Liver (tissue), 9 donors: ENCODE measurements around the gene HPCAL1. TPM values are rescaled to one million over a fixed set of nuclear protein-coding genes. Genes with fewer than 3 reads are reported as not detected.

Source experiments
- DNase-seq: peaks from one replicate; pipeline ENCODE4 v3.0.0-alpha.2; 2017; ENCODE audit warnings: low spot score
- H3K27ac ChIP-seq, 2 donors: one replicate each; pipeline ENCODE4 v1.7.0; 2013; ENCODE audit warnings: inconsistent platforms in 2 of 2, low read length in 2 of 2, control low read depth in 1 of 2, low read depth in 1 of 2, mild to moderate bottlenecking in 1 of 2
- H3K27me3 ChIP-seq, 4 donors: one replicate each; pipeline versions ENCODE4 v1.6.1 to v1.7.0; 2013; ENCODE audit warnings: low read length in 3 of 4, inconsistent platforms in 1 of 4, mild to moderate bottlenecking in 1 of 4, moderate library complexity in 1 of 4; ENCODE audit not compliant: control insufficient read depth in 4 of 4, insufficient read depth in 4 of 4
- H3K36me3 ChIP-seq, 4 donors: one replicate each; pipeline versions ENCODE4 v1.6.1 to v1.7.0; 2013; ENCODE audit warnings: low read length in 3 of 4, mild to moderate bottlenecking in 3 of 4, low read depth in 1 of 4, moderate library complexity in 1 of 4; ENCODE audit not compliant: control insufficient read depth in 4 of 4, insufficient read depth in 3 of 4
- H3K4me1 ChIP-seq, 4 donors: one replicate each; pipeline versions ENCODE4 v1.6.1 to v1.7.0; 2013; ENCODE audit warnings: low read length in 3 of 4, mild to moderate bottlenecking in 3 of 4, moderate library complexity in 1 of 4; ENCODE audit not compliant: control insufficient read depth in 4 of 4, insufficient read depth in 4 of 4
- H3K4me3 ChIP-seq, 3 donors: one replicate each; pipeline versions ENCODE4 v1.6.1 to v1.7.0; 2013; ENCODE audit warnings: low read length in 3 of 3, control low read depth in 1 of 3, low read depth in 1 of 3, mild to moderate bottlenecking in 1 of 3
- H3K9ac ChIP-seq, 2 donors: one replicate each; pipeline ENCODE4 v1.7.0; 2013; ENCODE audit warnings: low read length in 2 of 2, mild to moderate bottlenecking in 2 of 2, moderate library complexity in 2 of 2, control low read depth in 1 of 2, low read depth in 1 of 2
- H3K9me3 ChIP-seq, 4 donors: one replicate each; pipeline versions ENCODE4 v1.6.1 to v1.7.0; 2013; ENCODE audit warnings: low read length in 3 of 4; ENCODE audit not compliant: control insufficient read depth in 4 of 4
- EGR1 ChIP-seq, 2 donors: IDR thresholded peaks; 2 replicates each; pipeline ENCODE4 v1.6.1; 2016 to 2018; ENCODE audit warnings: antibody characterized with exemption in 2 of 2, low read depth in 2 of 2
- FOXA1 ChIP-seq: IDR thresholded peaks from 2 replicates; pipeline ENCODE4 v1.6.1; 2016; ENCODE audit warnings: antibody characterized with exemption
- FOXA2 ChIP-seq: IDR thresholded peaks from 2 replicates; pipeline ENCODE4 v1.6.1; 2016; ENCODE audit warnings: antibody characterized with exemption
- GABPA ChIP-seq, 2 donors: IDR thresholded peaks in 1 of 2; conservative IDR thresholded peaks in 1 of 2; 2 replicates each; pipeline ENCODE4 v1.6.1; 2016; ENCODE audit warnings: antibody characterized with exemption in 2 of 2, mild to moderate bottlenecking in 1 of 2, moderate library complexity in 1 of 2
- HNF4A ChIP-seq, 2 donors: conservative IDR thresholded peaks; 2 replicates each; pipeline ENCODE4 v1.6.1; 2016; ENCODE audit warnings: antibody characterized with exemption in 2 of 2, mild to moderate bottlenecking in 2 of 2
- HNF4G ChIP-seq: IDR thresholded peaks from 2 replicates; pipeline ENCODE4 v1.6.1; 2016; ENCODE audit warnings: antibody characterized with exemption
- JUND ChIP-seq, 2 donors: IDR thresholded peaks; 2 replicates each; pipeline ENCODE4 v1.6.1; 2016; ENCODE audit warnings: antibody characterized with exemption in 2 of 2
- NR2F2 ChIP-seq: IDR thresholded peaks from 2 replicates; pipeline ENCODE4 v1.6.1; 2016; ENCODE audit warnings: antibody characterized with exemption
- RAD21 ChIP-seq, 2 donors: IDR thresholded peaks; 2 replicates each; pipeline ENCODE4 v1.6.1; 2016; ENCODE audit warnings: antibody characterized with exemption in 2 of 2, mild to moderate bottlenecking in 2 of 2
- RXRA ChIP-seq, 2 donors: IDR thresholded peaks; 2 replicates each; pipeline ENCODE4 v1.6.1; 2017 to 2018; ENCODE audit warnings: antibody characterized with exemption in 2 of 2, mild to moderate bottlenecking in 1 of 2
- SP1 ChIP-seq: IDR thresholded peaks from 2 replicates; pipeline ENCODE4 v1.6.1; 2018; ENCODE audit warnings: antibody characterized with exemption, mild to moderate bottlenecking
- TAF1 ChIP-seq: conservative IDR thresholded peaks from 2 replicates; pipeline ENCODE4 v1.6.1; 2016; ENCODE audit warnings: antibody characterized with exemption, mild to moderate bottlenecking
- YY1 ChIP-seq: IDR thresholded peaks from 2 replicates; pipeline ENCODE4 v1.6.1; 2016; ENCODE audit warnings: antibody characterized with exemption, mild to moderate bottlenecking
- WGBS: extraction: QIAGEN DNeasy Blood & Tissue Kit; methylation state at CpG from one replicate; pipeline ENCODE4 v1.1.7; 2013; 5-methylcytosine and 5-hydroxymethylcytosine counted together
- polyA plus RNA-seq, 2 donors: library from polyadenylated mRNA; stranded (reverse) in 1 of 2; unstranded in 1 of 2; fragments of 200-250 nt in 1 of 2; fragments of >200 nt in 1 of 2; fragmentation: Nextera tagmentation in 1 of 2; extraction: Ambion mirVana in 1 of 2; gene quantifications; one replicate each; pipeline versions ENCODE4 v1.2.1 to v1.2.3, GENCODE V29; 2013 to 2015
- total RNA-seq, 2 donors: library from RNA; depleted of rRNA; stranded (reverse); fragments of >200 nt; gene quantifications; one replicate each; pipeline ENCODE4 v1.2.3, GENCODE V29; 2014
- TF ChIP-seq, protein P1 (sequence below): fragments of 150-350 bp; IDR thresholded peaks from 2 replicates; pipeline ENCODE4 v1.5.1; 2017; ENCODE audit warnings: improper control_type of control experiment, low read depth, low read length; ENCODE audit not compliant: missing input control
- TF ChIP-seq, protein P2 (sequence below): IDR thresholded peaks from 2 replicates; pipeline ENCODE4 v1.6.1; 2016; ENCODE audit warnings: antibody characterized with exemption
- TF ChIP-seq, protein P3 (sequence below): IDR thresholded peaks from 2 replicates; pipeline ENCODE4 v1.6.1; 2016; ENCODE audit warnings: antibody characterized with exemption, mild to moderate bottlenecking
- TF ChIP-seq, protein P4 (sequence below): IDR thresholded peaks from 2 replicates; pipeline ENCODE4 v1.6.1; 2016; ENCODE audit warnings: antibody characterized with exemption
- TF ChIP-seq, protein P5 (sequence below): IDR thresholded peaks from 2 replicates; pipeline ENCODE4 v1.6.1; 2016; ENCODE audit warnings: antibody characterized with exemption
- donor health status: healthy.
- donor health status: healthy.
- donor health status: healthy.
- donor health status: healthy.
- donor health status: healthy.

Gene HPCAL1
- total and polyA plus RNA-seq, 4 donors, result 17.3 to 27.9 (median 22.9) TPM

DNA sequence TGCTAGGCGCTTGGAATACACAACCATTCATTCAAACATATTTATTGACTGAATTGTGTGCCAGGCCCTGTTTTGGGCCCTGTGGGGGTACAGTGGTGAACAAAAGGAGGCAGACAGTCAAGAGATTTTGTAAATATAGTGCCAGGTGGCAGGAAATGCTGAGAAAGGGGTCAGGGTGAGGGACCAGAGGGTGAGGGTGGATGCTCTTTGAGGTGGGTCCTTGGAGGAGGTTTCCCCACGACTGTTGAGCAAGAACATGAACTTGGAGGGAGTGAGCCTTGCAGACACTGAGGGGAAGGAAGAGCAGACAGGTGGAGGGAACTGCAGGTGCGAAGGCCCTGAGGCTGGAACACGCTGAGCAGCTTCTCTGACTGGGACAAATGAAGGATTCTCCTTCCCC is 104.7 kb downstream of the HPCAL1 start:
- WGBS, result 81% methylated on average over 4 of the region's 4 CpGs
- DNase-seq, result no peak
- Histone ChIP-seq H3K27ac (peak overlapping the region; percentile 90 to 92), H3K4me3 (no peak overlapping the region), H3K4me1 (peaks cover 22 to 66% (median 60%) of the 10 kb centered on the region in 4 donors), H3K27me3 (no peaks in the 10 kb centered on the region), H3K9ac (peak overlapping the region; percentile 2 to 4), H3K9me3 (no peaks in the 10 kb centered on the region), H3K36me3 (peaks cover 0 to under 1% (median 0%) of the 10 kb centered on the region in 4 donors)
- TF ChIP-seq TAF1, result no peak
- TF ChIP-seq, protein P1, sequence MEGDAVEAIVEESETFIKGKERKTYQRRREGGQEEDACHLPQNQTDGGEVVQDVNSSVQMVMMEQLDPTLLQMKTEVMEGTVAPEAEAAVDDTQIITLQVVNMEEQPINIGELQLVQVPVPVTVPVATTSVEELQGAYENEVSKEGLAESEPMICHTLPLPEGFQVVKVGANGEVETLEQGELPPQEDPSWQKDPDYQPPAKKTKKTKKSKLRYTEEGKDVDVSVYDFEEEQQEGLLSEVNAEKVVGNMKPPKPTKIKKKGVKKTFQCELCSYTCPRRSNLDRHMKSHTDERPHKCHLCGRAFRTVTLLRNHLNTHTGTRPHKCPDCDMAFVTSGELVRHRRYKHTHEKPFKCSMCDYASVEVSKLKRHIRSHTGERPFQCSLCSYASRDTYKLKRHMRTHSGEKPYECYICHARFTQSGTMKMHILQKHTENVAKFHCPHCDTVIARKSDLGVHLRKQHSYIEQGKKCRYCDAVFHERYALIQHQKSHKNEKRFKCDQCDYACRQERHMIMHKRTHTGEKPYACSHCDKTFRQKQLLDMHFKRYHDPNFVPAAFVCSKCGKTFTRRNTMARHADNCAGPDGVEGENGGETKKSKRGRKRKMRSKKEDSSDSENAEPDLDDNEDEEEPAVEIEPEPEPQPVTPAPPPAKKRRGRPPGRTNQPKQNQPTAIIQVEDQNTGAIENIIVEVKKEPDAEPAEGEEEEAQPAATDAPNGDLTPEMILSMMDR, result no peak
- no peak for TF ChIP-seq SP1
- no peak for TF ChIP-seq HNF4G
- TF ChIP-seq, protein P2, sequence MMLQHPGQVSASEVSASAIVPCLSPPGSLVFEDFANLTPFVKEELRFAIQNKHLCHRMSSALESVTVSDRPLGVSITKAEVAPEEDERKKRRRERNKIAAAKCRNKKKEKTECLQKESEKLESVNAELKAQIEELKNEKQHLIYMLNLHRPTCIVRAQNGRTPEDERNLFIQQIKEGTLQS, result no peak
- TF ChIP-seq NR2F2, result no peak
- no peak for TF ChIP-seq FOXA1

DNA sequence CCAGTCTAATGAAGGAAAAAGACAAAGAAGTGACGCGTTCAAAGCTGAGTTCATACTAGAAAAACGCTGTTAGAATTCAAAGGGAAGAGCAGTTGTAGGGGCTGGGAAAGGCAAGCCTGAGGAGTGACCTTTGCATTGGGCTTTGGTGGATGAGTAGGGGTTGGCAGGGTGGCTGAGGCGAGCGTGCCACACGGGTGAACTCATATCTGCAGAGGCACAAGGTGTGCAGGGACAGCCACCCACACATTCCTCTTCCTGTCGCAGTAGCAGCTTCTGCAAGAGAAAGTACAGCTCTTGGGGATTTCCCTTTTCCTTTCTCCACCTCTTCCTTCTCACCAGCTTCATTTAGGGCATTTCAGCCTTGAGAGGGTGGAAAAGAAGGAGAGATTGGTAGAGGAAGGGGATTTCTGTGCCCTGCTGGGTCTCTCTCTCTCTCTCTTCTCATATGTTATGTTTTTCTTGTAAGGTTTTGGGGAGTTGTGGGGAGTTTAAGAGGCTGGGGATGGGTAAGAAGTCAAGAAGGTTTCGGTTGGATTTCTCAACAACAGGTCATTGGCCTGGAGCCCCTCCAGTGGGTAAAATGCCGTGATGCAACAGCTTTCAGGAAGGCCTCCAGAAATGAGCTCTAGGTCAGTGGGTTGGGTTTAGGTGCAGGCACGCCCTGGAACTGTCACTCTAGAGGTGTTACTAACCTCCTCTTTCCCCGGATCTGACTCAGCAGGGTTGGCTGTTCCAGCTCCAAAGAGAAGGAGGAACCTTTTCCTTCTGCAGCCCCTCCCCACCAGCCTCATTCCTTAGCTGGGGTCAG is 105.3 kb downstream of the HPCAL1 start:
- Histone ChIP-seq H3K9me3 (no peaks in the 10 kb centered on the region), H3K4me1 (peaks cover 22 to 62% (median 54%) of the 10 kb centered on the region in 4 donors), H3K27ac (peak overlapping the region; percentile 90 to 92), H3K9ac (peak overlapping the region; percentile 4 to 65), H3K36me3 (peaks cover 0 to 2% (median 0%) of the 10 kb centered on the region in 4 donors), H3K27me3 (no peaks in the 10 kb centered on the region), H3K4me3 (peak overlapping the region in 2 of 3 donors; percentile 25 to 32)
- peak; percentile 56 for DNase-seq
- TF ChIP-seq EGR1 (IDR thresholded peaks at IDR 0.05; ENCODE audit: low read depth in 2 of 2) (peak; percentile 70 to 77), JUND (IDR thresholded peaks at IDR 0.05) (peak; percentile 60 to 84), YY1 (peak; percentile 51), HNF4G (peak; percentile 19), TAF1 (no peak), NR2F2 (peak; percentile 22), HNF4A (conservative IDR thresholded peaks at IDR 0.05) (peak; percentile 66 to 77), SP1 (peak; percentile 81), RAD21 (IDR thresholded peaks at IDR 0.05) (peak; percentile 43 to 52), RXRA (IDR thresholded peaks at IDR 0.05) (peak; percentile 93), FOXA2 (no peak), GABPA (IDR thresholded peaks at IDR 0.05 in 1 of 2, conservative IDR thresholded peaks at IDR 0.05 in 1 of 2) (peak in 1 of 2 donors; percentile 74), FOXA1 (peak; percentile 29)
- TF ChIP-seq, protein P3, sequence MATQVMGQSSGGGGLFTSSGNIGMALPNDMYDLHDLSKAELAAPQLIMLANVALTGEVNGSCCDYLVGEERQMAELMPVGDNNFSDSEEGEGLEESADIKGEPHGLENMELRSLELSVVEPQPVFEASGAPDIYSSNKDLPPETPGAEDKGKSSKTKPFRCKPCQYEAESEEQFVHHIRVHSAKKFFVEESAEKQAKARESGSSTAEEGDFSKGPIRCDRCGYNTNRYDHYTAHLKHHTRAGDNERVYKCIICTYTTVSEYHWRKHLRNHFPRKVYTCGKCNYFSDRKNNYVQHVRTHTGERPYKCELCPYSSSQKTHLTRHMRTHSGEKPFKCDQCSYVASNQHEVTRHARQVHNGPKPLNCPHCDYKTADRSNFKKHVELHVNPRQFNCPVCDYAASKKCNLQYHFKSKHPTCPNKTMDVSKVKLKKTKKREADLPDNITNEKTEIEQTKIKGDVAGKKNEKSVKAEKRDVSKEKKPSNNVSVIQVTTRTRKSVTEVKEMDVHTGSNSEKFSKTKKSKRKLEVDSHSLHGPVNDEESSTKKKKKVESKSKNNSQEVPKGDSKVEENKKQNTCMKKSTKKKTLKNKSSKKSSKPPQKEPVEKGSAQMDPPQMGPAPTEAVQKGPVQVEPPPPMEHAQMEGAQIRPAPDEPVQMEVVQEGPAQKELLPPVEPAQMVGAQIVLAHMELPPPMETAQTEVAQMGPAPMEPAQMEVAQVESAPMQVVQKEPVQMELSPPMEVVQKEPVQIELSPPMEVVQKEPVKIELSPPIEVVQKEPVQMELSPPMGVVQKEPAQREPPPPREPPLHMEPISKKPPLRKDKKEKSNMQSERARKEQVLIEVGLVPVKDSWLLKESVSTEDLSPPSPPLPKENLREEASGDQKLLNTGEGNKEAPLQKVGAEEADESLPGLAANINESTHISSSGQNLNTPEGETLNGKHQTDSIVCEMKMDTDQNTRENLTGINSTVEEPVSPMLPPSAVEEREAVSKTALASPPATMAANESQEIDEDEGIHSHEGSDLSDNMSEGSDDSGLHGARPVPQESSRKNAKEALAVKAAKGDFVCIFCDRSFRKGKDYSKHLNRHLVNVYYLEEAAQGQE, result peak; percentile 45
- TF ChIP-seq, protein P2, result peak; percentile 92
- TF ChIP-seq, protein P1, result no peak
- TF ChIP-seq, protein P4, sequence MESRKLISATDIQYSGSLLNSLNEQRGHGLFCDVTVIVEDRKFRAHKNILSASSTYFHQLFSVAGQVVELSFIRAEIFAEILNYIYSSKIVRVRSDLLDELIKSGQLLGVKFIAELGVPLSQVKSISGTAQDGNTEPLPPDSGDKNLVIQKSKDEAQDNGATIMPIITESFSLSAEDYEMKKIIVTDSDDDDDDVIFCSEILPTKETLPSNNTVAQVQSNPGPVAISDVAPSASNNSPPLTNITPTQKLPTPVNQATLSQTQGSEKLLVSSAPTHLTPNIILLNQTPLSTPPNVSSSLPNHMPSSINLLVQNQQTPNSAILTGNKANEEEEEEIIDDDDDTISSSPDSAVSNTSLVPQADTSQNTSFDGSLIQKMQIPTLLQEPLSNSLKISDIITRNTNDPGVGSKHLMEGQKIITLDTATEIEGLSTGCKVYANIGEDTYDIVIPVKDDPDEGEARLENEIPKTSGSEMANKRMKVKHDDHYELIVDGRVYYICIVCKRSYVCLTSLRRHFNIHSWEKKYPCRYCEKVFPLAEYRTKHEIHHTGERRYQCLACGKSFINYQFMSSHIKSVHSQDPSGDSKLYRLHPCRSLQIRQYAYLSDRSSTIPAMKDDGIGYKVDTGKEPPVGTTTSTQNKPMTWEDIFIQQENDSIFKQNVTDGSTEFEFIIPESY, result peak; percentile 64
- TF ChIP-seq, protein P5, sequence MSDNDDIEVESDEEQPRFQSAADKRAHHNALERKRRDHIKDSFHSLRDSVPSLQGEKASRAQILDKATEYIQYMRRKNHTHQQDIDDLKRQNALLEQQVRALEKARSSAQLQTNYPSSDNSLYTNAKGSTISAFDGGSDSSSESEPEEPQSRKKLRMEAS, result peak; percentile 95
- WGBS, result 25% methylated on average over 11 of the region's 11 CpGs
